Measurements from ENCODE around the gene FAM76B.

The FAM76B gene

DNA sequence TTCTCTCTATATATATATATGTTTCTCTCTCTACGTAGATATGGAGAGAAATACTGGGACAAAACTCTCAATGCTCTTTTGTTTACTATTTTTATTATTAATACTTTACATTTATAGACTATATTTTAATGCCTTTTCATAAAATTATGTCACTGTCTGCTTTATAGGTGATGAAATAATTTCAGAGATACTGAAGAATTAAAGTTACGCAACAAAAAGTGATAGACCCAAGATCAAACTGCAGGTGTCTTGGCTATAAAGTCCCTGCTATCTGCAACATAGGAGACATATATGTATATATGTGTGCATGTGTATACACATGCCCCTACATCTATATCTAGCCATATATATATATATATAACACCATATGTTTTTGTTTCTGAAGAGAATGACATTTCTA is 60.8 kb downstream of the FAM76B start:
- no peak for DNase-seq

DNA sequence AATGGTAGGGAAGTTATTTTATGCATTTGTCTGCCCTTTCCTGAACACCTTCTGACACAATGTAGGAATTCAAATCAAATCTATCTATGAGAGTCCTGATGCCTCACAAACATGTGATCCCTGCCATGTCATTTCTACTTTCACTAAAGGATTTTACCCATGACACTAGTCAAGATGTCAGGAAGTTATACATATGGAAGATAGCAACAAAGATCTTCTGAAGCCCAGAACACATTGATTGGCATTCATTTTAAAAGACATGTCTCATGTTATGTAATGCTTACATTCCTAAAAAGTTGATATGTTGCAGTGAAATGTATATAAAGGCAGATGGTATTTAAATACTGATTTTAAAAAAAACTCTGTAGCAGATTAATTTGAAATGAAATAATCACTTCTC is 61.5 kb downstream of the FAM76B start:
- DNase-seq = no peak

DNA sequence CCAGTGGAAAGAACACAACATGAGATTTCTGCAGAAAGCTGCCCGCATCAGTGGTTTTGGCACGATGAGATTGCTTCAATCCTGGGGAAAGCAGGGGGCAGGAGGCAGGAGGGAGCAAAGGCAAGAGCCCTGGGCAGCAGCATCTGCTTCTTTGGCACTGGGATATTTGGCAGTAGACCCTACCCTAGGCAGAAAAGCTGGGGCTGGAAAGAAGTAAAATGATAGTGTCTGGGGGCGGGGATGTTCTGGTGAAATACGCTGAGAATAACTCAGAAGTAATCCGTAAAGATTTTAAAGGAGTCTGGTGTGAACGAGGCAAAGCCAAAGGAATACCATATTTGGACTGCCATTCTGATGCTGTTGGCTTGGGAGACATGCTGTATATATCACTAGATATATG is 62.0 kb downstream of the FAM76B start:
- DNase-seq = no peak

DNA sequence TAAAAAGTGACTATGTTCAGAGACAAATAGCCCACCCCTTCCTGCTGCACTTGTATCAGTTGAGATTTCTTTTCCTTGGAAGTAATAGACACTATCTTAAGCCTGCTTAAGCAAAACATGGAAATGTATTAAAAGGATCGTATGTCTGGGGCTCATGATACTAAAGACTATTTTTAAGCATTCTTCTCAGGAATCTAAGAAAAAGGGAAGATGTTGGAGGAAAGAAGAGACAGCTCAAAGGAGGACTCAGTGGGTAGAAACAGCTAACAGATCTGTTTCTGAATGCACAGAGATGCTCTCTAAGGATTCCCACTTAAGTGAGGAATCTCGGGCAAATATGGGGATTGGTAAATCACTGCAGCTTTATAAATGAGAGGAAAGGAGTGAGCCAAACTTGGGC is 62.5 kb downstream of the FAM76B start:
- no peak for DNase-seq

DNA sequence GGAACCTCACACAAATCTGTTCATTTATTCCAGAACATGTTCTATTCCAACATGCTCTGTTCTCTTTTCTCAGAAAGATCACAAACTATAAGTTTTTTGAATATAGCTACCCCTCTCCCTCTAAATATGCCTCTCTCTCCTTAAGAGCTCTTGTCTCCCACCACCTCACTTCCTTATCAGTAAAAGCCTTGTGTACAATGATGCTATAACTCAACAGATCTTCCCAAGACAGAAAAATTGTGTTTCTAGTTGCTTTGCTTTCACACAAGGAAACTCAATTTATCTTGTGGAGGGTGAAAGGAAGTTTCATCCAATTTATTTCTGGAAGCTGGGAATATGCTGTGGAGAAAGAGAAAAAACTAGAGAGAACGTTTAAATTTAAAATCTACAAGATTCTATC is 64.4 kb downstream of the FAM76B start:
- DNase-seq = no peak

DNA sequence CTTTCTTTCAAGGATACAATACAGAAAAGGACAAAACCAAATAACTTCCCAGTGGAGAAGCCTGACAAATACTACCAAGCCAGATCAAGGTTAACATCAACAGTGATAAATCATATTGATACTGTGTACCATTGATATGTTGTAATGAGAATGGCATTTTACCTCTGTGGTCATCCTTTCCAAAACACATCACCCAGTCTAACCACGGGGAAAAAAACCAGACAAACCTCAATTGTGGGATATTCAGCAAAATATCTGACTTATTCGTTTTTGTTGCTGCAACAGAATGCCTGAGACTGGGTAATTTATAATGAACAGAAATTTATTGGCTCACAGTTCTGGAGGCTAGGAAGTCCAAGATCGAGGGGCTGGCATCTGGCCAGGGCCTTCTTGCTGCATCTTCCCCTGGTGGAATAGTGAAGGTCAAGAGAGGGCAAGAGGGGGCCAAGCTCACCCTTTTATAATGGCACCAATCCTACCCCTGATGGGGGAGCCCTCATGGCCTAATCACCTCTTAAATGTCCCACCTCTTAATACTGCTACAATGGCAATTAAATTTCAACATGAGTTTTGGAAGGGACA is 66.1 kb downstream of the FAM76B start:
- no peak for DNase-seq

DNA sequence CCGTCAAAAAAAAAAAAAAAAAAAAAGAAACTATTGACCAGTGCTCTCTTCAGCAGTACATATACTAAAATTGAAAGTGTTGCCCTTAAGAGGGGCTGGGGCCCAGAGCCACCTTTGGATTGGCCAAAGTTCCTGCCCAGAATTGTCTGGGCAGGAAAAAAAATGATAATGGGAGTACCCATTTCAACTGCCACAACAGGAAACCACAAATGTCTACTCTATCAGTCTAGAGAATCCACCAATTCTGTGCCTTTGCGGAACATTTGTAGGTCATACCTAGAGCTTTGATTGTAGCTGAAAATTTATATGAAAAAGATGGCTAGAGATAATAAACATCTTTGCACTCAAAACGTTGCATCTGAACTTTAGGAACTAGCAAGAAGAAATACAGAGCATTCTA is 69.4 kb downstream of the FAM76B start:
- DNase-seq = no peak

All from activated gamma-delta T cell treated with Interleukin-2 at 50 U/mL for 16 hours (primary cell).